ENCODE results near the gene KIFC1. TPM values are rescaled to one million over a fixed set of nuclear protein-coding genes. Genes with fewer than 3 reads are reported as not detected.

Gene KIFC1
- total RNA-seq, 1 donor from 2014 or later: 31.3 TPM

- peak overlapping the region; percentile 35 for H3K27ac Mint-ChIP-seq
- peaks cover 7% of the 10 kb centered on the region for H3K36me3 Mint-ChIP-seq
- H3K9me3 Mint-ChIP-seq: no peaks in the 10 kb centered on the region
- TF ChIP-seq CTCF (IDR thresholded peaks at IDR 0.05; ENCODE audit: unreplicated experiment): no peak
- H3K4me1 Mint-ChIP-seq: peaks cover 38% of the 10 kb centered on the region
- no peak overlapping the region for H3K4me3 Mint-ChIP-seq
- no peak for DNase-seq (ENCODE audit: low spot score in 2 of 2, unreplicated experiment in 2 of 2)
- H3K27me3 Mint-ChIP-seq (ENCODE audit: low read depth): no peaks in the 10 kb centered on the region
Observed at GRCh38 chr6:33413241-33414120, 21.9 kb downstream of the KIFC1 start.

DNA sequence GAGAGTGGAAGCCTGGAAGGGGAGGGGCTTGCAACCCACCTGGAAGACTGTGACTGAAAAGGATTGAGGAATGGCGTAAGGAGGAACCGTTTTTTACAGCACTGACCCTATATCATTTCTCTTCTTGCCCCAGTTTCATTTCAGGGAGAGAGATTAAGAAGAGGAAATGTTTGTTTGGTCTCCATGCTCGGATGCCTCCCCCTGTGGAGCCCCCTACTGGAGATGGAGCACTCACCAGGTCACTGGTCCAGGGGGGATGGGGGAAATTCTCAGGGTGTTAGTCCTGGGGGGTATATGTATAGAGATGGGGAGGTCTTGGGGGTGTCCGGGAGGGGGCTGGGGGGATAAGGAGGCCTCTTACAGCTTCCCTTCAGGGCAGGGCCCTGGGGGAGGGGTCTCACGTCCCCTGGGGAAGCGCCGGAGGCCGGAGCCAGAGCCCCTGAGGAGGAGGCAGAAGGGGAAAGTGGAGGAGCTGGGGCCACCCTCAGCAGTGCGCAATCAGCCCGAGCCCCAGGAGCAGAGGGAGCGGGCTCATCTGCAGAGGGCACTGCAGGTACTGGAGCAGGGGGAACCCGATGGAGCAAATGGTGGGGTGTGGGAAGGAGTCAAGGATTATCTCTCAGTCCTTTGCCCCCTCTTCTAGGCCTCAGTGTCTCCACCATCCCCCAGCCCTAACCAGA is 23.1 kb downstream of the KIFC1 start:
- Mint-ChIP-seq H3K4me3 (peak overlapping the region; percentile 7), H3K27ac (peak overlapping the region; percentile 17), H3K36me3 (peaks cover 7% of the 10 kb centered on the region), H3K27me3 (ENCODE audit: low read depth) (no peaks in the 10 kb centered on the region), H3K4me1 (peaks cover 48% of the 10 kb centered on the region), H3K9me3 (no peaks in the 10 kb centered on the region)
- no peak for DNase-seq (ENCODE audit: low spot score in 2 of 2, unreplicated experiment in 2 of 2)
- peak; percentile 10 for TF ChIP-seq CTCF (IDR thresholded peaks at IDR 0.05; ENCODE audit: unreplicated experiment)

DNA sequence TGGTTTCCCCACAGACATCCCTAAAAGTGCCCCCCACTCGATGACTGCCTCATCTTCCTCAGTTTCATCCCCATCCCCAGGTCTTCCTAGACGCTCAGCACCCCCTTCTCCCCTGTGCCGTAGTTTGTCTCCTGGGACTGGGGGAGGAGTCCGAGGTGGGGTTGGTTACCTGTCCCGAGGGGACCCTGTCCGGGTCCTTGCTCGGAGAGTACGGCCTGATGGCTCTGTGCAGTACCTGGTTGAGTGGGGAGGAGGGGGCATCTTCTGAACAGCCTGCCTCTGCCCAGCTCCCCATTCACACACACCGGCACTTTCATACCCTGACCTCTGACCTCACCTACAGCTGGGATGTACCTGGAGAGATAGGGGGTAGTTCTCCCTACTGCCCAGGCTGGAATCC is 24.2 kb downstream of the KIFC1 start:
- no peak for DNase-seq (ENCODE audit: low spot score in 2 of 2, unreplicated experiment in 2 of 2)
- no peak for TF ChIP-seq CTCF (IDR thresholded peaks at IDR 0.05; ENCODE audit: unreplicated experiment)
- H3K27ac Mint-ChIP-seq: no peak overlapping the region
- peaks cover 49% of the 10 kb centered on the region for H3K4me1 Mint-ChIP-seq
- H3K4me3 Mint-ChIP-seq: peak overlapping the region; percentile 7
- H3K9me3 Mint-ChIP-seq: no peaks in the 10 kb centered on the region
- no peaks in the 10 kb centered on the region for H3K27me3 Mint-ChIP-seq (ENCODE audit: low read depth)
- peaks cover 7% of the 10 kb centered on the region for H3K36me3 Mint-ChIP-seq

DNA sequence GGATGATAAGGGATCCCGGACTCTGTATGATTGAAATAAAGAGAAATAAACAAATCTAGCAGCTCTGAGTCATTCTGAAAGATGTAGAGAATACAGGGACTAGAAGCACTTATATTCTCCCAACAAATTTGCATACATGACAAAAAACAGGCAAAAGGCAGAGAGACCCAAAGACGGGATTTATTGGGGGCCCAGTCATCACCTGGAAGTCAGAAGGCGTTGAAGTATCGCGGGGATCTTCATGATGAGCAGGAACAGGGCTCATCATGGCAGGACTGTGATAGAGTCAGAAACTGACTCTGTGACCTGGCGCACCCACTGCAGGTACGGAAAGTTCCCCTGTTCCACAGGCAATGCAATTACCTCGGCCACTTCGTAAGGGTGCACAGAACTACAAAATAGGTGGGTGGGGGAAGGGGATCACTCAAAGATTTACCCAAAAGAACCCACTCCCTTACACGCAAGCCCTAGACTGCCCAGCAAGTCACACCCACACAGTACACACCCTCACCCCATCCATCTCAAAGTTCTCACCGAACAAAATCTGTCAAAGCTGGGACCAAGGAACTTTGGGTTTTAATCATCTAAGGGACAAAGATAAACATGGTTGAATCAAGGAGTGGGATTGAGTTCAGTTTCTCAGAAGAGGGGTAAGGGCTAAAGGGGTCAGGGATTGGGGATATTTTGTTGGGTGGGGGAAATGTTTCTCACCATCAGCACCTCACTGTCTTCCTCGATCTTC is 24.9 kb downstream of the KIFC1 start:
- Mint-ChIP-seq H3K27ac (peak overlapping the region; percentile 98), H3K27me3 (ENCODE audit: low read depth) (no peaks in the 10 kb centered on the region), H3K4me1 (peaks cover 52% of the 10 kb centered on the region), H3K9me3 (no peaks in the 10 kb centered on the region), H3K36me3 (peaks cover 7% of the 10 kb centered on the region), H3K4me3 (peak overlapping the region; percentile 94)
- DNase-seq (ENCODE audit: low spot score in 2 of 2, unreplicated experiment in 2 of 2): no peak
- no peak for TF ChIP-seq CTCF (IDR thresholded peaks at IDR 0.05; ENCODE audit: unreplicated experiment)

DNA sequence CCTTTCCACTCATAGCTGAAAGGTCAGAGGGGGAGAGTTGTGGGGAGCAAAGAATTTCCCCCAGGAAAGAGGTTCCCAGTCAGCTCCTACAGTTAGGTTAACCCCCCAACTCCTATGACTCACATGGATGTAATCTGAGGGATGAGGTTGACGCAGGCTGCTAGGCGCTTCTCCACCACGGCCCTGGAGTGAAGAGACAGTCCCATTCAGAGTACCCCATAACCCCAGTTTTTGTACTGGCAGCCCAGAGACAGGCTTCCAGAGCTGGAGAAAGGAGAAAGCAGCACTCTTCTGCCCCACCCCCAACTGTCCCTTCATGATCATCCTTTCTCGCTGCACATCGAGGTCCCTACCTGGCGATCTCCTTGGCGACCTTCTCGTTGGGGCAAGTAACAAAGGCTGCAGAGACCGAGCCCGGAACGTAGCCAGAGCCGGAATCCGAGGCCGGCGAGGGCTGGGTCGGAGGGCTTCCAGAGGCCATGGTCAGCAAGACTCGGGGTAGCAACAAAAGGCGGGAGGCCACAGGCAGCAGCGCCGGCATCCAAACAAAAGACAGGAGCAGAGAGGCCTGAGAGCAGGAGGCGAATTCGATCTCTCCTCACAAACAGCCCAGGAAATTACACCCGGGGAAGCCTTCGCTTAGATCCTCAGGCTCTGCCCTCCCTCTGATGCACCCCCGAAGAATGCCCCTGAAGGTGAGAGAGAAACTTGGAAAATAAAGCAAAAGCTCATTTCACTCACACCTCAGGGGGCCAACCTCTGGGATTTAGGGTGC is 25.7 kb downstream of the KIFC1 start:
- no peaks in the 10 kb centered on the region for H3K27me3 Mint-ChIP-seq (ENCODE audit: low read depth)
- peak overlapping the region; percentile 98 for H3K27ac Mint-ChIP-seq
- H3K9me3 Mint-ChIP-seq: no peaks in the 10 kb centered on the region
- peak overlapping the region; percentile 94 for H3K4me3 Mint-ChIP-seq
- DNase-seq (ENCODE audit: low spot score in 2 of 2, unreplicated experiment in 2 of 2): no peak
- no peak for TF ChIP-seq CTCF (IDR thresholded peaks at IDR 0.05; ENCODE audit: unreplicated experiment)
- H3K36me3 Mint-ChIP-seq: peaks cover 7% of the 10 kb centered on the region
- peaks cover 54% of the 10 kb centered on the region for H3K4me1 Mint-ChIP-seq
